Skeletal muscle tissue (tissue), 4 donors: Measurements from ENCODE around the gene TNS3. TPM values are rescaled to one million over a fixed set of nuclear protein-coding genes. Genes with fewer than 3 reads are reported as not detected.

Source experiments
- H3K27ac ChIP-seq: one replicate; pipeline ENCODE4 v1.7.0; 2013; ENCODE audit warnings: mild to moderate bottlenecking, low read depth, low read length, inconsistent platforms
- H3K27me3 ChIP-seq, 3 donors: one replicate each; pipeline ENCODE4 v1.7.0; 2013; ENCODE audit warnings: low read length in 3 of 3; ENCODE audit not compliant: control insufficient read depth in 3 of 3, insufficient read depth in 3 of 3
- H3K36me3 ChIP-seq, 3 donors: one replicate each; pipeline ENCODE4 v1.7.0; 2013; ENCODE audit warnings: low read length in 3 of 3; ENCODE audit not compliant: control insufficient read depth in 3 of 3, insufficient read depth in 3 of 3
- H3K4me1 ChIP-seq, 3 donors: one replicate each; pipeline ENCODE4 v1.7.0; 2013; ENCODE audit warnings: low read length in 3 of 3, mild to moderate bottlenecking in 3 of 3; ENCODE audit not compliant: control insufficient read depth in 3 of 3, insufficient read depth in 3 of 3
- H3K4me3 ChIP-seq, 3 donors: one replicate each; pipeline ENCODE4 v1.7.0; 2013; ENCODE audit warnings: low read length in 3 of 3
- H3K9ac ChIP-seq, 3 donors: one replicate each; pipeline ENCODE4 v1.7.0; 2013; ENCODE audit warnings: low read length in 3 of 3, mild to moderate bottlenecking in 3 of 3, moderate library complexity in 2 of 3, low read depth in 1 of 3
- H3K9me3 ChIP-seq, 3 donors: one replicate each; pipeline ENCODE4 v1.7.0; 2013; ENCODE audit warnings: low read length in 3 of 3; ENCODE audit not compliant: control insufficient read depth in 3 of 3
- total RNA-seq: library from RNA; depleted of rRNA; stranded (reverse); fragments of >200 nt; gene quantifications from one replicate; pipeline ENCODE4 v1.2.3, GENCODE V29; 2014
- donor health status: Osteomylitis.

Gene TNS3
- 33.4 TPM for total RNA-seq

DNA sequence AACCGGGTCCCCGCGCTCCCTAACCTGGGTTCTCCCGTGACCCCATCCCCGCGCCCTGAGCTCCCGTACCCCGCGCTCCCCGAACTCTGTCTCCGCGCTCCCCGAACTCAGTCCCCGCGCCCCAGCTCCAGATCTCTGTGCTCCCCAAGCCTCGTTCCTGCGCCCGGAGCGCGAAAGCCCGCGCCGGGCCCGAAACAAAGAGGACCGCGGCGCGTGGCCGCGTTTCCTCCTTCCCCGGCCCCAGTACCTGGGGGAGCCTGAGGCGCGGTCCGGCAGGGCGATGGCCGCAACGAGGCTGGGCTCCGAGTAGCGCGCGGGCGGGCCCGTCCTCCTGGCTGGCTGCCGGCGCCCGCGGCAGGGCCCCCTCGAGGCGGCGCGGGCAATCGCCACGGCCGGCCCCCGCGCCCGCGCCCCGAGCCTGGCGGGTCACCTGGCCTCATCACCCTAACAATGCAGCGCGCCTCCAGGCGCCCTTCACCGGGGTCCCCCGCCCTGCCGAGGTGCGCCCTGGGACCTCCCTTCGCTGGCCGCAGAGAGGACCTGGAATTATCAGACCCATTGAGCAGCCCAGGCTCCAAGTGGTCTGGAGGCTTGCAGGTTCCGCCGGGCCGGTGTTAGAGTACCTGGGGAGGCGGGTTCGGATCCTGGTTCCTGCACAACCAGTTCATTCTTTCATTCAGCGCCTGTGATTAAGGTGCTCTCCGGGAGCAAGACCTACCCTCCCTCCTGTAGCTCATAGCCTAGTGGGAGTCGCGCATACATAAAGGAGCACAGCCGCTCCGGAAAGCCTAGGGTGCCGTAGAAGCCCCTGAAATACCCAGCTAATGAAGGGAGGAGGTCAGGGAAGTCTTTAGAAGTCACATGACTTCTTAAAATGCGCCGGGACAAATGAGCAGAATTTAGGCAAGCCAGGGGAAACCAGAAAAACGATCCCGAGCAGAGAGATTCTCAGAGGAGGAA lies at the start of gene TNS3:
TSS of gene TNS3 (minus strand) at position 308 of the 960 bp plus-strand sequence. CDS start 142,475 bp downstream, outside the sequence.
- Histone ChIP-seq H3K36me3 (no peaks in the 10 kb centered on the region), H3K27ac (peak within 1 kb of the TSS; percentile 61), H3K9ac (peak within 1 kb of the TSS; percentile 65 to 84 (median 79)), H3K27me3 (no peaks in the 10 kb centered on the region), H3K9me3 (peaks cover 0 to 4% (median 0%) of the 10 kb centered on the region in 3 donors), H3K4me1 (peaks cover 31 to 47% (median 45%) of the 10 kb centered on the region in 3 donors), H3K4me3 (peak within 1 kb of the TSS; percentile 72 to 83 (median 80))

DNA sequence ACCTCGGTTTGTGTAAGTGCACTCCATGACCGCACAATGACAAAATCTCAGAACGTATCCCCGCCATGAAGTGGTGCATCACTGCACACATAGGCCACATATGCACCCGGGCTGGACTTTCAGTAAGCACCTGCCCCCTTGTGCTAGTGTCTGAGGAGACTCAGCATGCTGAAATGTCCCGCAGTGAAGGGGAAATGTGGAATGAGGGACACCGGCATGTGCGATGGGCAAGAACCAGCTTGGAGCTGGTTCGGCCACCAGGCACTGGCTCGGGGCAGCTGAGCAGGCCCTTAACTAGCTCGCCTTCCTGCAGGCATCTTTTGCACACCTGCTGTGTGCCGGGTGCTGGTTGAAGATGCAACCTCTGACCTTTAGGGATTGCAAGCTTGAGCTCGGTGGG lies 49.8 kb upstream of the TNS3 start:
- no peaks in the 10 kb centered on the region for H3K36me3 ChIP-seq
- H3K9ac ChIP-seq: no peak overlapping the region
- peaks cover 17 to 19% (median 18%) of the 10 kb centered on the region in 3 donors for H3K4me1 ChIP-seq

DNA sequence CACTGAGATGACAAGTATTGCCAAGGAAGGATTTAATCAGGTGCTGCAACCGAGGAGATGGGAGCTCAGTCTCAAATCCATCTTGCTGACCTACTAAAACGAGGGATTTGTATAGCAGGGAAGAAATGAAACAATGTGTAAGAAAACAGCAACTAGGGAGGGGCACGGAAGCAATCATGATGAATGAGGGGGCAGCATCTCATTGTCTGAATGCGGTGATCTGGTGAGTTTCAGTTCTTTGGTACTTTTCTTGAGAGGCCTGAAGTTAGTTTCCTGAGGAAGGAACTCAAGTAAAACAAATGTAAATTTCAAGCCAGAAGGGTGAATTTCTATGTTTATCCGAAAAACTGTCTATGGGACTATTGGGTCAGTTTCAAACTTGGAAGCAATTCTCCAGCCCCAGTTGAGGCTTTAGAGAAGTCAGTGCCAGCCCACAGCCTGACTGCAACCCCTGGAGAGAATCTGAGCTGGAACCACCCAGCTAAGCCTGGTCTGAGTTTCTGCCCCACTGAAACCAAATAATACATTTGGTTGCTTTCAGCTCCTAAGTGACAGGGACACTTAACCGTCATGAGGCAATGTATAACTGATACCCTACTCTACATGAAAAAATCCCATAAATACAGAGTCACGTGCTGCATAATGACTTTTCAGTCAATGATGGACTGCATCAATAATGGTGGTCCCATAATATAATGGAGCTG lies 45.8 kb upstream of the TNS3 start:
- no peak overlapping the region for H3K27ac ChIP-seq
- no peaks in the 10 kb centered on the region for H3K36me3 ChIP-seq
- H3K4me1 ChIP-seq: no peaks in the 10 kb centered on the region
- H3K9ac ChIP-seq: no peak overlapping the region
- H3K9me3 ChIP-seq: no peaks in the 10 kb centered on the region
- H3K27me3 ChIP-seq: no peaks in the 10 kb centered on the region
- H3K4me3 ChIP-seq: no peak overlapping the region

More for the DNA sequence above, 49.8 kb upstream of the TNS3 start:
- no peak overlapping the region for H3K4me3 ChIP-seq
- H3K27me3 ChIP-seq: no peaks in the 10 kb centered on the region
- H3K9me3 ChIP-seq: no peaks in the 10 kb centered on the region
- no peak overlapping the region for H3K27ac ChIP-seq

DNA sequence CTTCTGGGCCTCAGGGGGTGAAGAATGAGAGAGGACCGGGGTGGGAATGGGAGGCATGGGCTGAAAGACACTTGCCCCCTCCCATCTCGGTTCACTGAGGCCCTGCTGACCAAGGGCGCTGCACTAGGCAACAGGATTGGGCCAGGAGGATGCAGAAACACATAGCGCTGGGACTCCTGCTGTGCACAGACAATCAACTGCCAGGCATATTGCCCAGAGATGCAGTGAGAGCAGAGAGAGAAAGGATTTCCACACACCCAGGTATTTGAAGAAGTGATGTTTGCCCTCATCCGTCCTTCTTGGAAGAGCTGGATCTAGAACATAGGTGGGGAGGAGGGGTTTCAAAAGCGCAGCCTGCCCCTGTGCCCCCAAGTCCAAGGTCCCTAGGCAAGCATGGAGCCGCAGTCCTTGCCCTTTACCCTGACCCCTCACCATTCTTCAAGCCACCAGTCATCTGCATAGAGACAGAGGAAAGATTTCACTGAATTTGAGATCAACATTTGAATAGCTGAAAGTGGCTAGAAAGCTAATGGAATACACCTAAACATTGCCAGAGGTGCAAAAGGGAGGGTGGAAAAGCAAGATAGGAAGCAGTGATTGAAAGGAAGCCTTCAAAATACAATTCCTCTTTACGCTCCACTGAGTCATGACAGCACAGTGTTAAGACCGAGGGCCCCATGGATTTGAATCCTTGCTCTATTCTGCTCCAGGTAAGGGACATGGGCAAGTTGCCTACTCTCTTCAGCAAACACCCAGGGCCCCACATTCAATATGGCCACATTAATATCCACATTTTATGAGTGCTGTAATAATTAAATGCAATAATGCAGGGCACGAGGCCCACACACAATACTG lies 44.2 kb upstream of the TNS3 start:
- no peak overlapping the region for H3K4me3 ChIP-seq
- no peaks in the 10 kb centered on the region for H3K9me3 ChIP-seq
- H3K36me3 ChIP-seq: no peaks in the 10 kb centered on the region
- no peaks in the 10 kb centered on the region for H3K27me3 ChIP-seq
- no peak overlapping the region for H3K27ac ChIP-seq
- H3K9ac ChIP-seq: no peak overlapping the region
- H3K4me1 ChIP-seq: peaks cover 8 to 12% (median 10%) of the 10 kb centered on the region in 3 donors

DNA sequence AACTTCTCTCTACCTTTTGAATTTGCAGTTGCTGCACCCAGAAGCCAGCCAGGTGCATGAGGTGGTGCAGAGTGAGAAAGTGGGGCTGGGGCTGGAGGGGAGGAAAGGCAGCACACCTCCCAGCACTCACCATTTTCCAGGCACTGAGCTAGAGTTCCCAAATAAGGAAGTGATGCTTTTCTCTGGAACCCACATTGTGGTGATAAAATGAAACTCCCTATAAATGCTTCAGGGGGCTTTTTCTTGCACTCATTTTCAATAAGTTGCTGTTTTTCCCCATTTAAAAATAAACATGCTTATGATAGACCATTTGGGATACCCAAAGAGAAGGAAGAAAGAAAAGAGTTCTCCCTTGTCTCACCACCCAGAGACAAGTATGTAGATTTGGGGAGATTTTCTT lies 42.8 kb upstream of the TNS3 start:
- Histone ChIP-seq H3K27ac (no peak overlapping the region), H3K27me3 (no peaks in the 10 kb centered on the region), H3K9me3 (no peaks in the 10 kb centered on the region), H3K36me3 (no peaks in the 10 kb centered on the region), H3K4me3 (no peak overlapping the region), H3K9ac (no peak overlapping the region), H3K4me1 (peaks cover 8 to 12% (median 10%) of the 10 kb centered on the region in 3 donors)

DNA sequence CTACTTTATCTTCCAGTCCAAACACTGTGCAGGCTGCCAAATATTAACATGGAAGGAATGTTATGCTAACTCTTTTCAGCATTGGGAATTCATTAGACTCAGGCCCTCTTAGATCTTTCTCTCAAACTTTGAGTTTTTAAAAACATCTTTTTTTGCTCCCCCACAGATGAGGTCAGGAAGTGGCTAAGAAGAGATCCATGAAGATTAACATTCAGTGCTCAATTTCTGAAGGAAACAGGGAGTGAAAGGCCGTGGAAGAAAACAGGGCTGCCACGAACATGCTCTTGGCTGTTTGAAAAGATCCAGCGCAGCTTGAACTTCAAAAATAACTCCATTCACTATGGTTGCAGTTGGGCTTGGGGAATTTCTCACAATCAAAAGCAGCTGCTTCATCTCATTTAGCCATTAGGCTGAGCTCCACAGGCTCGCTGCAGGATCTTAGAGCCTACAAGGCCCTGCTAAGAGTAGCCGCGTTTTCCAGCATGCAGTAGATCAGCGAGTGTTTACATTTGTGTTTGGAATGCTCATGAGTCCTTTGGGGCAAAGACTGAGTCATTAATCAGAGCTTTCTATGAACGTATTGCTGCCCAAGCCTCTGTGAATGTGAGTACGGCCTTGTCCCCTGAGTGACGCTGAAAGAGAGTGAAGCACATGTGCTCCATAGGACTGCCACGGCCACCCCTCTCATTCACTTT lies 41.2 kb upstream of the TNS3 start:
- Histone ChIP-seq H3K27ac (peak overlapping the region; percentile 15), H3K9ac (no peak overlapping the region), H3K4me1 (peaks cover 8 to 12% (median 10%) of the 10 kb centered on the region in 3 donors)

DNA sequence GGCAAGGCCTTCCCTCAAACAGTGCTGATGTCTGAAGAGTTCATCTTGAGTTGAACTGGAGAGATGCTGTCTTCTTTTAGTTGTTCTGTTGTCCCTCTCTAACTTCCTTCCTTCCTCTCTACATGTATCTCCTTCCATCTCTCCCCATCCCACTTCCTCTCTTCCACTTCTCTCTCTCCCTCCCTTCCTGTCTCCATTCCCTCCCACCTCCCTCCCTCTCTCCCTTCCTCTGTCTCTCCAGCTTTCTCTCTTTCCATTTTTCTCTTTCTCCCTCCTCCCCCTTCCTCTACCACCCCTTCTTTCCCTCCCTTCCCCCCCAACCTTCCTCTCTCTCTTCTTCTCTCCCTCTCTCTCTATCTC lies 40.7 kb upstream of the TNS3 start:
- H3K4me3 ChIP-seq: no peak overlapping the region
- no peak overlapping the region for H3K9ac ChIP-seq
- peak overlapping the region; percentile 15 for H3K27ac ChIP-seq
- H3K4me1 ChIP-seq: peaks cover 8 to 12% (median 10%) of the 10 kb centered on the region in 3 donors
- H3K36me3 ChIP-seq: no peaks in the 10 kb centered on the region
- H3K27me3 ChIP-seq: no peaks in the 10 kb centered on the region
- H3K9me3 ChIP-seq: no peaks in the 10 kb centered on the region

More for the DNA sequence above, 41.2 kb upstream of the TNS3 start:
- Histone ChIP-seq H3K27me3 (no peaks in the 10 kb centered on the region), H3K4me3 (no peak overlapping the region), H3K9me3 (no peaks in the 10 kb centered on the region), H3K36me3 (no peaks in the 10 kb centered on the region)

DNA sequence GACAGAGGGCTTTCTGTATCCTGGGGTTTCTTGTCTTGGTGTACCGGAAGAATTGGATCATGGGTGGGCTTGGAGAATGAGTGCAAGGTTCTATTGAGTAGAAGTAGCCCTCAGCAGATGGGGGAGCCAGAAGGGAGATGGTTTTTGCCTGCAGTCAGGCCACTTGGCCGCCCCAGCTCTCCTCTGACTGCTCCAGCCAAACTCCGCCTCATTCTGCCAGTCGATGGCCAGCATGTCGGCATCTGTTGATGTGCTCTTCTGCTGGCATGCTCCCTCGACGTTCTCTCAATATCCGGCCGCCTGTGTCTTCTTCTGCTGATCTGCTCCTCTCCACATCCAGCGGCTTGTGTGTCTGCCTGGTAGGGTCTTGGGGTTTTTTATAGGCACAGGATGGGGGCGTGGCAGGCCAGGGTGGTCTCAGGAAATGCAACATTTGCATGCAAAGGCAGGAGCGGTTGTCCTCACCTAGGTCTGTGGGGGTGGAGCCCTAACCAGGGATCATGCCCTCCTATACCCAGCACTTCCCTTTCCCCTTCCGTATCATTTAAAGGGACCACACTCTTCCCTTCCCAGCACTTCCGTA lies 40.2 kb upstream of the TNS3 start:
- Histone ChIP-seq H3K27ac (peak overlapping the region; percentile 15), H3K9ac (no peak overlapping the region), H3K27me3 (no peaks in the 10 kb centered on the region), H3K9me3 (no peaks in the 10 kb centered on the region), H3K4me3 (no peak overlapping the region), H3K36me3 (no peaks in the 10 kb centered on the region), H3K4me1 (peaks cover 8 to 12% (median 10%) of the 10 kb centered on the region in 3 donors)

DNA sequence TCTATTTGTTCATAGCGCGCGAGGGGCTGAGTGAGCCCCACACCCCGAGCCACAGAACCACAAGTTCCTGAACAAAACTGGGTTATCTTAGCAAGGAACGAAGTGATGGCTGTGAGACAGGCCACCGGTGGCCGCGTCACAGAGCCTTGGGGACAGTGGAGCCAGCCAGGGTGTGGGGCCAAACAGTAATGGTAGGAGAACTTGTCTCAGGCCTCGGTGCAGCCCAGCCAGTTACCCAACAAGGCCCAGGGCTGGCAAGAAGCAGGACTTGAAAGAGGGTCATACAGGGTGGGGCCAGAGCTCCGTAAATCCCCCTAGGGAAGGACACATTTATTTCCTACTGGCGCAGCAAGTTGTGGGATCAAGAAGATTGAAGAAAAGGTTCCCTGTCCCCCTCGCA lies 39.4 kb upstream of the TNS3 start:
- Histone ChIP-seq H3K4me1 (peaks cover 8 to 12% (median 10%) of the 10 kb centered on the region in 3 donors), H3K4me3 (no peak overlapping the region), H3K9ac (no peak overlapping the region), H3K9me3 (no peaks in the 10 kb centered on the region), H3K27ac (no peak overlapping the region), H3K27me3 (no peaks in the 10 kb centered on the region), H3K36me3 (no peaks in the 10 kb centered on the region)
